Lower leg skin (tissue), 4 donors: ENCODE results near the gene WNT1. TPM values are rescaled to one million over a fixed set of nuclear protein-coding genes. Genes with fewer than 3 reads are reported as not detected.
A peak's percentile ranks its signal among the peaks of the same experiment; 100 is the strongest.

Experiments
- DNase-seq, 2 donors: peaks; one replicate each; pipeline ENCODE4 v3.0.0-alpha.2; 2019; ENCODE audit warnings: low spot score in 2 of 2
- H3K4me3 ChIP-seq: fragments of 200-600 bp; sonication (generic); 2 replicates; pipeline ENCODE4 v1.5.1; 2017; ENCODE audit warnings: mild to moderate bottlenecking, low read depth; ENCODE audit not compliant: poor library complexity, severe bottlenecking
- POLR2A ChIP-seq, 2 donors: fragments of 450-650 bp; IDR thresholded peaks; one replicate each; pipeline ENCODE4 v1.6.1; 2016 to 2017; ENCODE audit warnings: antibody characterized with exemption in 2 of 2, mild to moderate bottlenecking in 1 of 2, moderate library complexity in 1 of 2
- WGBS, 2 donors: methylation state at CpG; one replicate each; pipeline ENCODE4 v1.1.5; 2018; 5-methylcytosine and 5-hydroxymethylcytosine counted together
- intact Hi-C: fragments of 100-400 bp; cut with DNase I; formaldehyde crosslinking; loops from one replicate; pipeline ENCODE4 v1.15.0; 2023; ENCODE audit warnings: low total_unique reads
- total RNA-seq, 4 donors: library from RNA; depleted of rRNA; stranded (reverse); fragments of >200 nt; gene quantifications; one replicate each; pipeline ENCODE4 v1.1.0, GENCODE V29; 2016
- TF ChIP-seq, protein P1 (sequence below), 3 donors: fragments of 450-650 bp; IDR thresholded peaks; one replicate each; pipeline ENCODE4 v1.5.1; 2016; ENCODE audit warnings: antibody characterized with exemption in 3 of 3, mild to moderate bottlenecking in 3 of 3, moderate library complexity in 2 of 3

The WNT1 gene
- total RNA-seq, 4 donors from 2014 or later: not detected

DNA sequence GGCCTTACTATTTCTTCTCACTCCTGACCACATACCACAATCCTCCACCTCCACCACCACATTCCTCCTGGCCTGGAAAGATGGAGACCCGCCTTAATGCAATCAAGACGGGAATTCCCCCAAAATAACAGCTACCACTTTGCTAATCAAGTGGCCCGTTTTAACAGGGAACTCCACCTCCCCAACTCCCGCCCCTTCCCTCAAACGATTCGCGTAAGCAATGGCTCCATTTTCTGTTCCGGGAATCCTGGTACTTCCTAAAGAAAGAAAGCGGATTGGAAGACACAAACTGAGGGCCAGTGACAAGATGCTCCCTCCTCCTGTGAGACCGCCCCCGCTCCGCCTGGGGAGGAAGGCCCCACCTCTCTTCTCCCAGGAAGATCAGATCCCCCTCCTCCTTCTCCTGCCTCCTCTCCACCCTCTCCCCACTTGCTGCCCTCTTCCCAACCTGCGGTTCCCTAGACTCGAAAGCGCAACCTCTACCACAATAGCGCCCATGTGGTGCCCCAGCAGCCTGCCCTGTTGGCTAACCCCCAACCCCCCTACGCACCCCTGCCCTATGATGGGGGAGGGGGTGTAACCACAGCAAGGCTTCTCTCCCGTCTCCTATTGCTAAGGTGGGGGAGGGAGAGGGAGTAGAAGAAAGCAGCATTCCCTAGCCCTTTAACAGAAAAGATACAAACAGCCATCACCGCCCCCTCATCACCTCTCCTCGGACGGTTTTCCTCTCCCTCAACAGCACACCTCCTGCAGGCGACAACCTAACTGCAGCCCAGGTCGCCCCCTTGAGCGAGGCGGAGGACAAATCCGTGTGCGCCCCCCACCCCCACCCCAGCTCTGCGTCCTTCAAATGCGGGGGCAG is 21.6 kb upstream of the WNT1 start:
- intact Hi-C loops: no loop called here
- WGBS, 2 donors: 0 to 1% methylated on average over 29 of the region's 29 CpGs
- TF ChIP-seq, protein P1, sequence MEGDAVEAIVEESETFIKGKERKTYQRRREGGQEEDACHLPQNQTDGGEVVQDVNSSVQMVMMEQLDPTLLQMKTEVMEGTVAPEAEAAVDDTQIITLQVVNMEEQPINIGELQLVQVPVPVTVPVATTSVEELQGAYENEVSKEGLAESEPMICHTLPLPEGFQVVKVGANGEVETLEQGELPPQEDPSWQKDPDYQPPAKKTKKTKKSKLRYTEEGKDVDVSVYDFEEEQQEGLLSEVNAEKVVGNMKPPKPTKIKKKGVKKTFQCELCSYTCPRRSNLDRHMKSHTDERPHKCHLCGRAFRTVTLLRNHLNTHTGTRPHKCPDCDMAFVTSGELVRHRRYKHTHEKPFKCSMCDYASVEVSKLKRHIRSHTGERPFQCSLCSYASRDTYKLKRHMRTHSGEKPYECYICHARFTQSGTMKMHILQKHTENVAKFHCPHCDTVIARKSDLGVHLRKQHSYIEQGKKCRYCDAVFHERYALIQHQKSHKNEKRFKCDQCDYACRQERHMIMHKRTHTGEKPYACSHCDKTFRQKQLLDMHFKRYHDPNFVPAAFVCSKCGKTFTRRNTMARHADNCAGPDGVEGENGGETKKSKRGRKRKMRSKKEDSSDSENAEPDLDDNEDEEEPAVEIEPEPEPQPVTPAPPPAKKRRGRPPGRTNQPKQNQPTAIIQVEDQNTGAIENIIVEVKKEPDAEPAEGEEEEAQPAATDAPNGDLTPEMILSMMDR (IDR thresholded peaks at IDR 0.05): no peak
- no peak for TF ChIP-seq POLR2A (IDR thresholded peaks at IDR 0.05)
- peak overlapping the region; percentile 99 for H3K4me3 ChIP-seq
- peak; percentile 88 to 96 for DNase-seq

DNA sequence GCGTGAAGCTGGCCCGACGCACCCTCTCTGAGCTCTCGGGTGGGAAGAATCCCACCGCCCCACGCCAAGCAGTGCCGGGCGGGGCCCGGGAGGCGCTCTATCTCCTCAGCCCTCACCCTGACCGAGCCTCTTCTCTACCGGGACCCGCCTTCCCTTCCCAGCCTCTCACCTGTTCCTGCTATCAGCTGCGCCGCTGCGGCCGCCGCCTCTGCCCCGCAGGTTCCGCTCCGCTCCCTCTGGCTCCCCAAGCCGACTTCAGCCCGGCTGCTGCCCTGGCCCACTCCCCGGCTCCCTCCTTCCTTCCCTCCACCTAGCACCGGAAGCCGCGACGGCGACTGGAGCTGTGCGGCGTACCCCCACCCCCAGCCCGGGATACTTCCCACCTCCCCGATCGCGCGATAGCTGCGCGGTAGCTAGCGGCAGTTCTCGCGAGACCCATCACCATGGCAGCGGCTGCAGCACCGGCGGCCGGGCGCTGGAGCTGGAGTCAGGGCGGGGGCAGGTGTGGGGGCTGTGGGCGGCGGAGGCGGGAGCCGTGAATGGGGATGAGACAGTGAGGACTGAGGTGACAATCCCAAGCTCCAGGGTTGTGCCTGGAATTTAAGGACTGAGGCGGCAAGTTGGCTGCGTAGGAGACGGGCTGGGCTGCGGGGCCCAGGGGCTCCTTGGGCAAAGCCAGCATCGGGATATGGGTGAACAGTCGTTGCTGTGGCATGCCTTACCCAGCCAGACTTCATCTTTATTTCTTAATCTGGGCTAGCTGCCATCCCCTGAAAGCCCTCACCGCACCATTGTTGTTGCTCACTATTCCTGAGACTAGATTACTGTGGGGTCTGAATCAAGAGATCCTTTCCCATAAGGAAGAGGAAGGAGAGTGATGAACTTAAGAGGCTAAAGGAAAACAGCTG is 20.7 kb upstream of the WNT1 start, which contains the start of gene ARF3:
Gene ARF3 (minus strand): TSS at position 347 of the 908 bp plus-strand sequence. CDS start 16,392 bp downstream, outside the sequence.
- 0 to 1% methylated on average over 49 to 55 of the region's 58 CpGs for WGBS, 2 donors
- DNase-seq: peak; percentile 88 to 98
- TF ChIP-seq, protein P1 (IDR thresholded peaks at IDR 0.05): no peak
- no peak for TF ChIP-seq POLR2A (IDR thresholded peaks at IDR 0.05)
- intact Hi-C loops: no loop called here
- peak within 1 kb of the TSS; percentile 99 for H3K4me3 ChIP-seq

DNA sequence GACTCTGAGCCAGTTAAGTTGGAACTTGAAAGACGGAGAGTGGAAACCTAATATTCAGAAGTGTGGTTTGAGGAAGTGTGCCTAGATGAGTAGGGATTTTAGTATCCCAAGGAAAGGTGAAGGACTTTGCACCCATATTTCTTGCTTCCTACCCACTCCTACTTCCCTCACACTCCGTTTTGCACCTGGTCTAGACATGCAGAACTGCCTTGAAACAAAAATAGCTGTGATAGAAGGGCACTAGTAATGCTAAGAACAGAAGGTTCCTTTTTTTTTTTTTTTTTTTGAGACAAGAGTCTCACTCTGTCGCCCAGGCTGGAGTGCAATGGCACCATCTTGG is 20.1 kb upstream of the WNT1 start:
- 16 to 19% methylated on average over 3 of the region's 3 CpGs for WGBS, 2 donors
- TF ChIP-seq, protein P1 (IDR thresholded peaks at IDR 0.05): no peak
- TF ChIP-seq POLR2A (IDR thresholded peaks at IDR 0.05): no peak
- DNase-seq: no peak
- no peak overlapping the region for H3K4me3 ChIP-seq
- intact Hi-C loops: no loop called here

DNA sequence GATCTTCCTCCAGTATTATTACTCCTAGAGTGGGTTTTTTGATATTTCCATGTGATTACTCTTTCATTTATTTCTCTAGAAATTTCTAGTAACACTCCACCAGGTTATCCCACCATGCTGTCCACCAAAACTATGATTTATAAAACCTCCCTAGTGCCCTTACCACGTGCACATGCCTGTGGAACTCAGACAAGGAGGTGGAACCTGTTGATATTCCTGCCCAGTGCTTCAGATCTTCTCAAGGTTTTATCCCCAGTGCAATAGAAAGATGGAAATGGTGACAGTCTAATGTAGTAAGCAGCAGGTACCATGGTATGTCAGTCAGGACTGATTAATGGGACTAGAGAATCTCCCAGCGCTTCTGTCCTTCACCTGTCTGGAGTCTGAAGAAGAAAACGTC is 17.3 kb upstream of the WNT1 start:
- WGBS, 2 donors: 62 to 72% methylated on average over 3 of the region's 3 CpGs
- DNase-seq: no peak
- no peak for TF ChIP-seq POLR2A (IDR thresholded peaks at IDR 0.05)
- TF ChIP-seq, protein P1 (IDR thresholded peaks at IDR 0.05): no peak
- no peak overlapping the region for H3K4me3 ChIP-seq
- intact Hi-C loops: no loop called here

DNA sequence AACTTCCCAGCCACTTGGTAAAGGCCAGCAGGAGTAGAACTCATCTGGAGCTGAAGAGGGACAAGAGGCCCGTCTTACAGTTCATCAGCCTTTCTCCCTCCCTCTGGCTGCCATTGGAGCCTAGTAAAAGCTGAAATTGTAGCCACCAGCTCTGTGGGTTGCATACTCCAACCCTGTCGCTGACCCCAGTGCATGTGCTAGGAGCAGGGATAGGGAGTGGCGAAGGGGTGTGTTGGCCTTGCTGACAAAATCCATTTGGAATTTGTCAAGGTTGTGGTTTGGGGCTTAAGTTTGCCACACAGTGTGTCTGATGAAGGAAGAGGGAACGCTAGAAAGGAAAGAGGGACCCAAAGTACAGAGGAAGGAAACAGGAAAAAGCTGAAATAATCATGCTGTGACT is 16.8 kb upstream of the WNT1 start:
- TF ChIP-seq POLR2A (IDR thresholded peaks at IDR 0.05): no peak
- TF ChIP-seq, protein P1 (IDR thresholded peaks at IDR 0.05): no peak
- DNase-seq: no peak
- no peak overlapping the region for H3K4me3 ChIP-seq
- WGBS, 2 donors: 54 to 61% methylated on average over 4 of the region's 4 CpGs
- intact Hi-C loops: no loop called here
